Mucosa of descending colon (tissue), 3 donors: ENCODE data around the gene SLC26A8. TPM values are rescaled to one million over a fixed set of nuclear protein-coding genes. Genes with fewer than 3 reads are reported as not detected.
A peak's percentile ranks its signal among the peaks of the same experiment; 100 is the strongest.

ENCODE experiments used
- ATAC-seq: fragments of 200-7000 bp; cut with Tn5 transposase; one replicate; pipeline ENCODE4 v1.9.1; 2020; ENCODE audit warnings: mild to moderate bottlenecking, moderate library complexity
- DNase-seq, 3 donors: peaks; one replicate each; pipeline ENCODE4 v3.0.0-alpha.2; 2020
- H3K36me3 ChIP-seq: fragments of 200-600 bp; one replicate; pipeline ENCODE4 v1.8.0; 2021; ENCODE audit warnings: low read depth, mild to moderate bottlenecking
- H3K4me1 ChIP-seq: fragments of 200-600 bp; one replicate; pipeline ENCODE4 v1.8.0; 2021; ENCODE audit warnings: low read depth, mild to moderate bottlenecking
- H3K4me3 ChIP-seq: fragments of 200-600 bp; one replicate; pipeline ENCODE4 v1.8.0; 2021; ENCODE audit warnings: mild to moderate bottlenecking
- H3K9me3 ChIP-seq: fragments of 200-600 bp; one replicate; pipeline ENCODE4 v1.8.0; 2021; ENCODE audit warnings: mild to moderate bottlenecking
- intact Hi-C, 2 donors: fragments of 100-400 bp; cut with DNase I in 1 of 2; cut with micrococcal nuclease in 1 of 2; formaldehyde crosslinking; loops; one replicate each; pipeline versions ENCODE4 v1.11.0 to v1.11.1; 2022; cut with DNase I, micrococcal nuclease
- total RNA-seq, 3 donors: library from RNA; stranded (reverse); fragmentation: NEBNext Ultra II Directional in 2 of 3; extraction: Animal tissue kit (Norgen Biotek cat#: 25700) in 2 of 3; gene quantifications; one replicate each; pipeline versions ENCODE4 v1.2.1 to v1.2.4, GENCODE V29; 2021 to 2023
- TF ChIP-seq, protein P1 (sequence below): fragments of 200-600 bp; IDR thresholded peaks from one replicate; pipeline ENCODE4 v1.8.0; 2022; ENCODE audit warnings: antibody characterized with exemption, mild to moderate bottlenecking
- donor health status: DM: no; HTN: no; CAD: no; lungs with moderate emphysema.
- donor health status: DM: no; HTN: no; CAD: no.
- donor health status: DM: no; HTN: yes; CAD: no.

The SLC26A8 gene
- total RNA-seq, 3 donors from 2014 or later = 0.28 to 1.0 (median 0.35) TPM

DNA sequence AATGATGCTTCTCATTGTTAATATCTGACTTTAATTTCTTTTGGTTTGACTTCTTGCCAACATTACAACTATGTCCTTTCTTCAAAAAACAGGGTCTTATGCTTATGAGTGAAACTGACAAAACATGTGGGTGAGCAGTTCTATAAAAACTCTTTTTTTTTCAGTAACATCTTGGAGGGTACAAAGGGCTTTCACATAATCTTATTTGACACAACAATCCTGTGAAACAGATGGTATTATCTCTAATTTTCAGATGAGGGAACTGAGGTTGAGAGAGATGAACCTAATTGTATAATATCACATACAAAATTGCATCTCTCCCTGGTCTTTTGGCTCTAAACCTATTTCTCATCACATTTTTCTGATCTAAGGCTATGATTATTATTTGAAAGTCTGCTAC is 41.5 kb upstream of the SLC26A8 start:
- H3K4me3 ChIP-seq = no peak overlapping the region
- ATAC-seq (no peak), DNase-seq (no peak)
- intact Hi-C loops = no loop called here
- no peaks in the 10 kb centered on the region for H3K9me3 ChIP-seq
- peaks cover 34% of the 10 kb centered on the region for H3K4me1 ChIP-seq
- TF ChIP-seq, protein P1, sequence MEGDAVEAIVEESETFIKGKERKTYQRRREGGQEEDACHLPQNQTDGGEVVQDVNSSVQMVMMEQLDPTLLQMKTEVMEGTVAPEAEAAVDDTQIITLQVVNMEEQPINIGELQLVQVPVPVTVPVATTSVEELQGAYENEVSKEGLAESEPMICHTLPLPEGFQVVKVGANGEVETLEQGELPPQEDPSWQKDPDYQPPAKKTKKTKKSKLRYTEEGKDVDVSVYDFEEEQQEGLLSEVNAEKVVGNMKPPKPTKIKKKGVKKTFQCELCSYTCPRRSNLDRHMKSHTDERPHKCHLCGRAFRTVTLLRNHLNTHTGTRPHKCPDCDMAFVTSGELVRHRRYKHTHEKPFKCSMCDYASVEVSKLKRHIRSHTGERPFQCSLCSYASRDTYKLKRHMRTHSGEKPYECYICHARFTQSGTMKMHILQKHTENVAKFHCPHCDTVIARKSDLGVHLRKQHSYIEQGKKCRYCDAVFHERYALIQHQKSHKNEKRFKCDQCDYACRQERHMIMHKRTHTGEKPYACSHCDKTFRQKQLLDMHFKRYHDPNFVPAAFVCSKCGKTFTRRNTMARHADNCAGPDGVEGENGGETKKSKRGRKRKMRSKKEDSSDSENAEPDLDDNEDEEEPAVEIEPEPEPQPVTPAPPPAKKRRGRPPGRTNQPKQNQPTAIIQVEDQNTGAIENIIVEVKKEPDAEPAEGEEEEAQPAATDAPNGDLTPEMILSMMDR = no peak
- no peaks in the 10 kb centered on the region for H3K36me3 ChIP-seq

DNA sequence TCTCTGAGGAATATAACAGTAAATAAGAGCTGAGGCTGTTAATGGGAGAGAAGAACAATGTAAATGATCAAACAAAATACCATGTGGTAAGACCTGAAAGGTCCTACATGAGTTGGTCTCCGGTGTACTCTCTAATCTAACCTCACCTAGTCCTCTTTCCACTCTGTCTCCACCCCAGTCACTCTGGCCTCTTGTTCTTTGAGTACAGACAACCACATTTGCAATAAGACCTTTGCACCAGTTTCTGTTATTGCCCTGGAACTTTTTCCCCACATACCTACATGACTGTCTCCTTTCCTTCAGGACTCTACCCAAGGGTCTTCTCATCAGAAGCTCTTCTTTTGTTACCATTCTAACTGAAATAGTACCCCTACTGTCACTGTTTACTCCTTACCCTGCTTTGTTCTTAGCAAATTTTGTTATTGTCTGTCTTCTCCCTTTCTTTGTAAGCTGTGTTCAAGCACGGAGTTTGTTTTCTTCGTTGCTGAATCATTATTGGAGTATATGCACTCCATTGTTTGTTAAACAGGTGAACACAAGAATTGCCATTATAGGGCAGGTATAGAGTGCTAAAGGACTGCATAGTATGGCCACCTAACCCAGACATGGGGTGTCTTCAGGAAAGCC is 40.4 kb upstream of the SLC26A8 start:
- H3K36me3 ChIP-seq = no peaks in the 10 kb centered on the region
- peak; percentile 87 for ATAC-seq
- peaks cover 34% of the 10 kb centered on the region for H3K4me1 ChIP-seq
- TF ChIP-seq, protein P1 = no peak
- intact Hi-C loops = no loop called here
- peak in 1 of 3 donors; percentile 29 for DNase-seq
- H3K4me3 ChIP-seq = no peak overlapping the region
- no peaks in the 10 kb centered on the region for H3K9me3 ChIP-seq

DNA sequence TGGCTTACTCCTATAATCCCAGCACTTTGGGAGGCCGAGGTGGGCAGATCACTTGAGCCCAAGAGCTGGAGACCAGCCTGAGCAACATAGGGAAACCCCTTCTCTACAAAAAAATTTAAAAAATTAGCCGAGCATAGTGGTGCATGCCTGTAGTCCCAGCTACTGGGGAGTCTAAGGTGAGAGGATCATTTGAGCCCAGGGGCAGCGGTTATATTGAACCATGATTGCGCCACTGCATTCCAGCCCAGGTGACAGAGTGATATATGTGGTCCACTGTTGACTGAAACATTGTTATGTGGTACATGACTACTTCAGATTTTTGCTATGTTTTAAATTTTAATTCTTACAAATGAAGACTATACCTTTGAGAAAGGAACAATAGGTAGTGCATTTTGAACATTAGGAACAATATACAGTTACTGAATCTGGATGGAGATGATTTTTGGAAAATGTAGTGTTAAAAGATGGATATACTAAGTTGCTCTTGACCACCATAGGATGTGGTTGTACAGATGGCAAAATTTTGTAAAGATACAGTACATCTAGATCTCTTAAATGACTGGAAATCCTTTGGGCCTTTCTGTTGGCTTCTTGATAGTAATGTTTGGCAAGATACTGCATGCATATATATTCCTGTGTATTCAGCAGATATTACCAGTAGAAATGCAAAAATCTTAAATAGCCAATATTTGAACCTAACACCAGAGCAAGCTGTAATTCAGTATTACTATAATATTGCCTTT is 39.0 kb upstream of the SLC26A8 start:
- Histone ChIP-seq H3K36me3 (no peaks in the 10 kb centered on the region), H3K4me1 (peaks cover 34% of the 10 kb centered on the region), H3K4me3 (no peak overlapping the region), H3K9me3 (no peaks in the 10 kb centered on the region)
- intact Hi-C loops = no loop called here
- TF ChIP-seq, protein P1 = no peak
- ATAC-seq (no peak), DNase-seq (no peak)

DNA sequence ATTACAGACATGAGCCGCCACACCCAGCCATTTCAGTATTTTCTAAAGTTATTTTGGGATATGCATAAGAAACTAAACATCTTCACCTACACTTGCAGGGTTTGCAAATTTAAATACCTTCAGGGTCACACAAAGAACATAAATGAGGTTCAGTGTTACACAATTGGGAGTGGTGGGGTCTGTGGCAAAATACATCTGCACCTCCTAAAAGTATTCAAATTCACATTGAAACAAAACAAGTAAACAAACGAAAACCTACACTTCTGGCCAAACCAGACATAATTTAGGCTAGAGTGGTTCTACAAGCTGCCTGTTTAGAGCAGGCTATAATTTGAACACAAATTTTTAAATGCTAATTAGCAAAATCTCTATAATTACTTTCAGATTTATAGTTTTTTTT is 37.8 kb upstream of the SLC26A8 start:
- no peaks in the 10 kb centered on the region for H3K9me3 ChIP-seq
- peaks cover 24% of the 10 kb centered on the region for H3K4me1 ChIP-seq
- no peak for DNase-seq

DNA sequence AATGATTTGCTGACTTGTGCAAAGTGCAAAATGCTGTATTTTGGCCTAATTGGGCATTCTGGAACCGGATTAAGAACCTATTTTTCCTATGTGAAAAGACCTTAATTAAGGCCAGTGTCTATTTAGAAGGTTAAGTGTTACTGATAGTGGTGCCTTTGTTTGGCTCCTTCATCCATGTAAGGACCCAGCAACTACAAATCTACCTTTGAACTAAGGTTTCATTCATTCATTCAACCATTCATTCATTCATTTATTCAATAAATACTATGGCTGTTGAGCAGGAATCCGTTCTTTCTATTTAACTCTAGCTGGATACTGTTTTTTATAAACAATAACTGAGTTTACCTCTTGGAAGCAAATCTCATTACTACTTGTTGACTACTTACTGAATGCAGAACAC is 36.8 kb upstream of the SLC26A8 start:
- DNase-seq = no peak
- no peak for ATAC-seq
- intact Hi-C loops = no loop called here
- TF ChIP-seq, protein P1 = no peak
- no peaks in the 10 kb centered on the region for H3K36me3 ChIP-seq
- no peaks in the 10 kb centered on the region for H3K9me3 ChIP-seq
- H3K4me1 ChIP-seq = peaks cover 16% of the 10 kb centered on the region
- H3K4me3 ChIP-seq = no peak overlapping the region

More for the DNA sequence above, 37.8 kb upstream of the SLC26A8 start:
- intact Hi-C loops = no loop called here
- no peak overlapping the region for H3K4me3 ChIP-seq
- TF ChIP-seq, protein P1 = no peak
- H3K36me3 ChIP-seq = no peaks in the 10 kb centered on the region
- ATAC-seq = no peak
